Keratinocyte (primary cell): Measurements from ENCODE around the gene TMEM52B. TPM values are rescaled to one million over a fixed set of nuclear protein-coding genes. Genes with fewer than 3 reads are reported as not detected.

Experiments
- DNase-seq: peaks from one replicate; pipeline ENCODE4 v3.0.0-alpha.2; 2011; ENCODE audit warnings: low read depth, missing footprints, low spot score
- FAIRE-seq: peaks from 2 replicates; lab custom pipeline; 2011; peaks lifted over from hg19 to GRCh38; lab: Jason Lieb, UNC
- H2AFZ ChIP-seq: 2 replicates; pipeline ENCODE4 v1.6.0; 2012; ENCODE audit warnings: low read length, control low read depth, inconsistent platforms; ENCODE audit not compliant: control insufficient read depth
- H3K27ac ChIP-seq: 2 replicates; pipeline ENCODE4 v1.5.1; 2011; ENCODE audit warnings: low read length; ENCODE audit not compliant: control insufficient read depth, insufficient read depth
- H3K27me3 ChIP-seq: 3 replicates; pipeline ENCODE4 v1.6.0; 2011; ENCODE audit warnings: low read length; ENCODE audit not compliant: control insufficient read depth, insufficient read depth; ENCODE audit errors: extremely low read depth
- H3K36me3 ChIP-seq, 2 experiments: 2 replicates in 1 of 2; 3 replicates in 1 of 2; pipeline ENCODE4 v1.5.1; 2011; ENCODE audit warnings: low read length in 2 of 2, mild to moderate bottlenecking in 1 of 2; ENCODE audit not compliant: control insufficient read depth in 2 of 2, insufficient read depth in 2 of 2; ENCODE audit errors: extremely low read depth in 1 of 2
- H3K4me1 ChIP-seq: 3 replicates; pipeline ENCODE4 v1.5.1; 2011; ENCODE audit warnings: low read length; ENCODE audit not compliant: control insufficient read depth, insufficient read depth; ENCODE audit errors: extremely low read depth
- H3K4me2 ChIP-seq: 3 replicates; pipeline ENCODE4 v1.6.0; 2011; ENCODE audit warnings: low read depth, low read length; ENCODE audit not compliant: control insufficient read depth, insufficient read depth; ENCODE audit errors: extremely low read depth
- H3K4me3 ChIP-seq, 3 experiments: fragments of 200-600 bp in 1 of 3; sonication (generic) in 1 of 3; 2 replicates in 2 of 3; 3 replicates in 1 of 3; pipeline ENCODE4 v1.5.1; 2011 to 2016; ENCODE audit warnings: low read length in 3 of 3, mild to moderate bottlenecking in 3 of 3, control low read depth in 2 of 3, inconsistent platforms in 1 of 3, low read depth in 1 of 3, mixed read lengths in 1 of 3, mixed run types in 1 of 3, moderate library complexity in 1 of 3; ENCODE audit not compliant: control insufficient read depth in 2 of 3, insufficient read depth in 2 of 3; ENCODE audit errors: extremely low read depth in 1 of 3
- H3K79me2 ChIP-seq: 2 replicates; pipeline ENCODE4 v1.6.0; 2012; ENCODE audit warnings: low read length; ENCODE audit not compliant: control insufficient read depth, insufficient read depth
- H3K9ac ChIP-seq: 3 replicates; pipeline ENCODE4 v1.6.0; 2011; ENCODE audit warnings: low read length; ENCODE audit not compliant: control insufficient read depth, insufficient read depth; ENCODE audit errors: extremely low read depth
- H3K9me1 ChIP-seq: 3 replicates; pipeline ENCODE4 v1.6.0; 2011; ENCODE audit warnings: low read length; ENCODE audit not compliant: control insufficient read depth, insufficient read depth; ENCODE audit errors: extremely low read depth
- H3K9me3 ChIP-seq: 2 replicates; pipeline ENCODE4 v1.5.1; 2012; ENCODE audit warnings: low read depth, low read length; ENCODE audit not compliant: control insufficient read depth
- H4K20me1 ChIP-seq: 3 replicates; pipeline ENCODE4 v1.6.0; 2011; ENCODE audit warnings: low read length; ENCODE audit not compliant: control insufficient read depth, insufficient read depth; ENCODE audit errors: extremely low read depth
- CTCF ChIP-seq, 3 experiments: IDR thresholded peaks in 1 of 3; conservative IDR thresholded peaks in 1 of 3; optimal IDR thresholded peaks in 1 of 3; 2 replicates in 2 of 3; 3 replicates in 1 of 3; pipeline versions ENCODE3 to v1.5.1; 2011; ENCODE audit warnings: low read length in 3 of 3, mild to moderate bottlenecking in 3 of 3, moderate library complexity in 2 of 3, control low read depth in 1 of 3, inconsistent platforms in 1 of 3; ENCODE audit not compliant: insufficient read depth in 2 of 3; ENCODE audit errors: extremely low read depth in 1 of 3
- EZH2 ChIP-seq: IDR thresholded peaks from one replicate; pipeline ENCODE4 v1.6.1; 2012; ENCODE audit warnings: inconsistent platforms, mild to moderate bottlenecking, low read length, moderate library complexity
- dilution Hi-C: fragments of 300-500 bp; cut with MboI; formaldehyde crosslinking; loops from one replicate; pipeline ENCODE4 v1.7.0; 2020; ENCODE audit warnings: low sequenced_read_pairs; ENCODE audit not compliant: extremely low pct_ligation_motif_present
- polyA plus RNA-seq, 5 experiments: library from polyadenylated mRNA; depleted of rRNA in 3 of 5; stranded (reverse) in 3 of 5; stranded (forward) in 1 of 5; unstranded in 1 of 5; fragments of >200 nt; gene quantifications; 1 replicate in 1 of 5; 2 replicates in 3 of 5; 3 replicates in 1 of 5; pipeline versions ENCODE4 v1.2.1 to v1.2.3, GENCODE V29; 2011 to 2012; ENCODE audit warnings: missing spikeins in 2 of 5, low read depth in 1 of 5, low replicate concordance in 1 of 5

Gene TMEM52B
- polyA plus RNA-seq, 1 donor (not counting 4 experiments of a cell fraction or from before 2014, with no cell fraction given) = not detected

GRCh38 chr12:10227648-10228047, 48.8 kb downstream of the TMEM52B start:
- DNase-seq = no peak
- H3K4me3 ChIP-seq = no peak overlapping the region
- FAIRE-seq = no peak
- no peaks in the 10 kb centered on the region for H3K27me3 ChIP-seq
- H3K9ac ChIP-seq = no peak overlapping the region
- H3K9me1 ChIP-seq = no peaks in the 10 kb centered on the region
- no peaks in the 10 kb centered on the region for H4K20me1 ChIP-seq
- no peak overlapping the region for H3K27ac ChIP-seq
- TF ChIP-seq EZH2 = no peak
- TF ChIP-seq CTCF (optimal IDR thresholded peaks at IDR 0.05 in 1 of 3, IDR thresholded peaks at IDR 0.05 in 1 of 3, conservative IDR thresholded peaks at IDR 0.05 in 1 of 3; ENCODE audit: extremely low read depth in 1 of 3, insufficient read depth in 2 of 3, low read length in 3 of 3) = no peak
- H2AFZ ChIP-seq = no peak overlapping the region
- no peaks in the 10 kb centered on the region for H3K9me3 ChIP-seq
- H3K4me1 ChIP-seq = no peaks in the 10 kb centered on the region
- peaks cover 0 to 2% of the 10 kb centered on the region in 2 experiments for H3K36me3 ChIP-seq
- dilution Hi-C loops = loop anchor here (10.0 kb wide), 1 partner anchor 63 kb away; no protein-coding TSS in a partner anchor
- no peak overlapping the region for H3K4me2 ChIP-seq
- no peaks in the 10 kb centered on the region for H3K79me2 ChIP-seq

GRCh38 chr12:10234562-10234961, 55.7 kb downstream of the TMEM52B start:
- H3K27me3 ChIP-seq = no peaks in the 10 kb centered on the region
- FAIRE-seq (no peak), DNase-seq (no peak)
- no peaks in the 10 kb centered on the region for H3K36me3 ChIP-seq
- no peak overlapping the region for H2AFZ ChIP-seq
- peaks cover 1% of the 10 kb centered on the region for H3K9me3 ChIP-seq
- dilution Hi-C loops = no loop called here
- H3K9me1 ChIP-seq = no peaks in the 10 kb centered on the region
- H3K9ac ChIP-seq = no peak overlapping the region
- H3K79me2 ChIP-seq = no peaks in the 10 kb centered on the region
- no peaks in the 10 kb centered on the region for H4K20me1 ChIP-seq
- H3K4me2 ChIP-seq = no peak overlapping the region
- no peak overlapping the region for H3K4me3 ChIP-seq
- H3K27ac ChIP-seq = no peak overlapping the region
- TF ChIP-seq EZH2 (no peak), CTCF (optimal IDR thresholded peaks at IDR 0.05 in 1 of 3, IDR thresholded peaks at IDR 0.05 in 1 of 3, conservative IDR thresholded peaks at IDR 0.05 in 1 of 3; ENCODE audit: extremely low read depth in 1 of 3, insufficient read depth in 2 of 3, low read length in 3 of 3) (no peak)
- H3K4me1 ChIP-seq = no peaks in the 10 kb centered on the region
